ENCODE data around the gene PTTG1IP2. TPM values are rescaled to one million over a fixed set of nuclear protein-coding genes. Genes with fewer than 3 reads are reported as not detected.

The PTTG1IP2 gene
- total RNA-seq, 1 experiment from 2014 or later: not detected

DNA sequence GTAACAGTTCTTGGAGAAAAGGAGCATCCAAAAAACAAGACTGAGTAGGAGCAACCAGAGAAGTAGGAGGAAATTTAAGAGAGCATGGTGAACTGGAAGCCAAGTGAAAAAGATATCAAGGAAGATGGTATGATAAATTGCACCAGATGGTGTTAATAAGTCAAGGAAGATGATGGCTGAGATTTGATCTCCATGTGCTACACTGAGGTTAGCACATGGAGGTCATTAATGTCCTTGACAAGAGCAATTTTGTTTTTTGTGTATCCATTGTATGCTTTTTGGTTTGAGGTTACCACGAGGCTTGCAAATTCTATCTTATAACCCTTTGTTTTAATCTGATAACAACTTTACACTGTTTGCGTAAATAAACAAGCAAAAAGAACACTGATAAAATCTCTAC, 11.3 kb upstream of the PTTG1IP2 start:
- no peaks in the 10 kb centered on the region for H3K36me3 Mint-ChIP-seq (ENCODE audit: insufficient read depth in 1 of 3, low read depth in 3 of 3)
- Histone ChIP-seq H3K23me2 (ENCODE audit: insufficient read length, low read depth, low read length, poor library complexity, severe bottlenecking) (no peaks in the 10 kb centered on the region), H2BK120ac (ENCODE audit: low read depth, low read length, poor library complexity, severe bottlenecking) (no peak overlapping the region), H2AFZ (ENCODE audit: low read length) (no peak overlapping the region), H3K4me1 (ENCODE audit: insufficient read depth, low read length) (no peaks in the 10 kb centered on the region), H3K4me2 (ENCODE audit: insufficient read depth, insufficient read length, low read length) (no peak overlapping the region), H3K18ac (ENCODE audit: insufficient read length, low read depth, low read length) (no peak overlapping the region), H3K9ac (ENCODE audit: extremely low read depth, insufficient read length, low read length) (no peak overlapping the region), H3K9me3 (ENCODE audit: control insufficient read depth, low read depth, low read length) (no peaks in the 10 kb centered on the region), H4K20me1 (ENCODE audit: control insufficient read depth, insufficient read depth, insufficient read length) (no peaks in the 10 kb centered on the region), H3K56ac (ENCODE audit: insufficient read length, low read depth, low read length) (no peak overlapping the region), H3K23ac (ENCODE audit: insufficient read length, low read depth, low read length) (no peak overlapping the region), H2AK5ac (ENCODE audit: insufficient read length, low read length) (no peak overlapping the region), H3K79me1 (ENCODE audit: insufficient read depth, low read depth, low read length, poor library complexity, severe bottlenecking) (no peaks in the 10 kb centered on the region), H4K5ac (ENCODE audit: insufficient read length, low read depth, low read length) (no peak overlapping the region), H2BK20ac (ENCODE audit: low read depth, low read length, poor library complexity, severe bottlenecking) (no peak overlapping the region), H3K27ac (ENCODE audit: insufficient read length, low read depth, low read length) (no peak overlapping the region), H3T11ph (ENCODE audit: low read length) (no peak overlapping the region), H4K91ac (ENCODE audit: insufficient read length, low read depth, low read length) (no peak overlapping the region), H2BK5ac (ENCODE audit: insufficient read length, low read length) (no peak overlapping the region), H3K14ac (ENCODE audit: insufficient read depth, low read length) (no peak overlapping the region), H2BK15ac (ENCODE audit: low read depth, low read length) (no peak overlapping the region), H4K8ac (replicated peaks; ENCODE audit: insufficient read length, low read depth, low read length) (no peak overlapping the region), H3K79me2 (ENCODE audit: insufficient read depth, low read length) (no peaks in the 10 kb centered on the region), H2BK12ac (ENCODE audit: insufficient read length, low read depth, low read length) (no peak overlapping the region), H3K4ac (ENCODE audit: low read depth, low read length) (no peak overlapping the region), H3K27me3 (ENCODE audit: insufficient read depth, low read length) (no peaks in the 10 kb centered on the region)
- H3K4me1 Mint-ChIP-seq: peaks cover 7 to 9% of the 10 kb centered on the region in 2 experiments
- TF ChIP-seq, protein P1, sequence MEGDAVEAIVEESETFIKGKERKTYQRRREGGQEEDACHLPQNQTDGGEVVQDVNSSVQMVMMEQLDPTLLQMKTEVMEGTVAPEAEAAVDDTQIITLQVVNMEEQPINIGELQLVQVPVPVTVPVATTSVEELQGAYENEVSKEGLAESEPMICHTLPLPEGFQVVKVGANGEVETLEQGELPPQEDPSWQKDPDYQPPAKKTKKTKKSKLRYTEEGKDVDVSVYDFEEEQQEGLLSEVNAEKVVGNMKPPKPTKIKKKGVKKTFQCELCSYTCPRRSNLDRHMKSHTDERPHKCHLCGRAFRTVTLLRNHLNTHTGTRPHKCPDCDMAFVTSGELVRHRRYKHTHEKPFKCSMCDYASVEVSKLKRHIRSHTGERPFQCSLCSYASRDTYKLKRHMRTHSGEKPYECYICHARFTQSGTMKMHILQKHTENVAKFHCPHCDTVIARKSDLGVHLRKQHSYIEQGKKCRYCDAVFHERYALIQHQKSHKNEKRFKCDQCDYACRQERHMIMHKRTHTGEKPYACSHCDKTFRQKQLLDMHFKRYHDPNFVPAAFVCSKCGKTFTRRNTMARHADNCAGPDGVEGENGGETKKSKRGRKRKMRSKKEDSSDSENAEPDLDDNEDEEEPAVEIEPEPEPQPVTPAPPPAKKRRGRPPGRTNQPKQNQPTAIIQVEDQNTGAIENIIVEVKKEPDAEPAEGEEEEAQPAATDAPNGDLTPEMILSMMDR (conservative IDR thresholded peaks at IDR 0.05): no peak
- peaks cover 0 to under 1% of the 10 kb centered on the region in 2 experiments; a peak in 1 of 5 replicates for H3K9me3 Mint-ChIP-seq
- no peak for DNase-seq
- H3K4me3 Mint-ChIP-seq: no peak overlapping the region
- H3K27me3 Mint-ChIP-seq (ENCODE audit: low read depth): no peaks in the 10 kb centered on the region; the same call in 1 of the 2 replicates
- no CpG with 5 or more reads among the region's 2 CpGs for WGBS (ENCODE audit: extremely low coverage, insufficient read length, low lambda C conversion rate)
- H3K27ac Mint-ChIP-seq: no peak overlapping the region

All from H9 (cell line).